Stomach (tissue), 4 donors: Measurements from ENCODE around the gene SPO11.
"Not testable (repeated sequence)": the region's sequence is repeated elsewhere in the genome, so short reads cannot be mapped to it uniquely, and the experiment has no call there.

ENCODE experiments used
- CTCF ChIP-seq, 7 experiments: fragments of 450-650 bp in 4 of 7; fragments of 200-600 bp in 3 of 7; sonication (generic) in 3 of 7; IDR thresholded peaks; one replicate each; pipeline ENCODE4 v1.5.1; 2016 to 2019; ENCODE audit warnings: antibody characterized with exemption in 7 of 7, control low read depth in 2 of 7, mild to moderate bottlenecking in 1 of 7
- POLR2AphosphoS5 ChIP-seq, 3 donors: sonication (generic); formaldehyde crosslinking; IDR thresholded peaks; one replicate each; pipeline ENCODE4 v1.6.1; 2016; ENCODE audit warnings: antibody characterized with exemption in 3 of 3

DNA sequence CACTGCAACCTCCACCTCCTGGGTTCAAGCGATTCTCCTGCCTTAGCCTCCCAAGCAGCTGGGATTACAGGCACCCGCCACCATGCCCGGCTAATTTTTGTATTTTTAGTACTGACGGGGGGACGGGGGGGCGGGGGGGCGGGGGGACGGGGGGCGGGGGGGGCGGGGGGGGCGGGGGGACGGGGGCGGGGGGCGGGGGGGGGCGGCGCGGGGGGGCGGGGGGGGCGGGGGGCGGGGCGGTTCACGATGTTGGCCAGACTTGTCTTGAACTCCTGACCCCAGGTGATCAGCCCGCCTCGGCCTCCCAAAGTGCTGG is 21.1 kb downstream of the SPO11 start:
- TF ChIP-seq CTCF, POLR2AphosphoS5 (IDR thresholded peaks at IDR 0.05): not testable (repeated sequence)
